Activated CD8-positive, alpha-beta T cell treated with anti-CD3 and anti-CD28 coated beads for 36 hours (primary cell): ENCODE data around the gene DCUN1D2. TPM values are rescaled to one million over a fixed set of nuclear protein-coding genes. Genes with fewer than 3 reads are reported as not detected.

Source experiments
- ATAC-seq: fragments of 200-7000 bp; cut with Tn5 transposase; one replicate; pipeline ENCODE4 v1.10.0; 2021; ENCODE audit warnings: mild to moderate bottlenecking, moderate library complexity
- CTCF ChIA-PET: fragments of 350-600 bp; sonication (Branson Sonifier 250); formaldehyde crosslinking; loops from one replicate; lab custom pipeline; 2021; ENCODE audit warnings: antibody characterized with exemption; lab: Charles Lee
- POLR2A ChIA-PET: fragments of 350-600 bp; sonication (Branson Sonifier 250); formaldehyde crosslinking; loops from one replicate; lab custom pipeline; 2021; ENCODE audit warnings: antibody characterized with exemption; lab: Charles Lee
- DNase-seq: peaks from one replicate; pipeline ENCODE4 v3.0.0-alpha.2; 2020
- H3K27ac Mint-ChIP-seq: one replicate; pipeline ENCODE4 v1.8.0; 2021; ENCODE audit warnings: mild to moderate bottlenecking, mixed read lengths
- H3K27me3 Mint-ChIP-seq: one replicate; pipeline ENCODE4 v1.8.0; 2021; ENCODE audit warnings: mixed read lengths
- H3K36me3 Mint-ChIP-seq: one replicate; pipeline ENCODE4 v1.8.0; 2021; ENCODE audit warnings: low read depth, mixed read lengths
- H3K4me1 Mint-ChIP-seq: one replicate; pipeline ENCODE4 v1.8.0; 2021; ENCODE audit warnings: low read depth, mixed read lengths
- H3K4me3 Mint-ChIP-seq: one replicate; pipeline ENCODE4 v1.8.0; 2021; ENCODE audit warnings: mild to moderate bottlenecking, moderate library complexity, mixed read lengths
- H3K9me3 Mint-ChIP-seq: one replicate; pipeline ENCODE4 v1.8.0; 2021; ENCODE audit warnings: mixed read lengths
- CTCF ChIP-seq: fragments of 200-600 bp; IDR thresholded peaks from one replicate; pipeline ENCODE4 v1.8.0; 2022; ENCODE audit warnings: antibody characterized with exemption, mild to moderate bottlenecking
- intact Hi-C: fragments of 100-400 bp; cut with micrococcal nuclease; formaldehyde crosslinking; loops from one replicate; pipeline ENCODE4 v1.10.0; 2022
- total RNA-seq, 2 experiments: library from RNA; stranded (reverse); gene quantifications; one replicate each; pipeline ENCODE4 v1.2.3, GENCODE V29; 2021

DCUN1D2 gene
- total RNA-seq, 2 experiments from 2014 or later: 13.4 to 14.7 TPM

GRCh38 chr13:113415825-113416224, 74.7 kb downstream of the DCUN1D2 start:
- ChIA-PET POLR2A (interaction anchor here (0.9 kb wide), 1 partner anchor 12 kb away, joined by 4 read pairs; no protein-coding TSS in a partner anchor), CTCF (interaction anchor here (1.0 to 1.8 kb wide), 2 partner anchors 147 to 274 kb away, joined by 3 to 5 read pairs; no protein-coding TSS in a partner anchor)
- no peaks in the 10 kb centered on the region for H3K27me3 Mint-ChIP-seq
- DNase-seq: no peak
- no peak for ATAC-seq
- H3K36me3 Mint-ChIP-seq: no peaks in the 10 kb centered on the region
- no peak for TF ChIP-seq CTCF
- no peak overlapping the region for H3K27ac Mint-ChIP-seq
- intact Hi-C loops: no loop called here
- H3K4me1 Mint-ChIP-seq: no peaks in the 10 kb centered on the region
- H3K9me3 Mint-ChIP-seq: no peaks in the 10 kb centered on the region
- H3K4me3 Mint-ChIP-seq: no peak overlapping the region

- ChIA-PET POLR2A (interaction anchor here (0.9 kb wide), 1 partner anchor 11 kb away, joined by 4 read pairs; no protein-coding TSS in a partner anchor), CTCF (interaction anchor here (1.8 kb wide), 1 partner anchor 147 kb away, joined by 5 read pairs; no protein-coding TSS in a partner anchor)
- no peaks in the 10 kb centered on the region for H3K27me3 Mint-ChIP-seq
- DNase-seq (no peak), ATAC-seq (no peak)
- H3K4me1 Mint-ChIP-seq: no peaks in the 10 kb centered on the region
- intact Hi-C loops: no loop called here
- no peak overlapping the region for H3K27ac Mint-ChIP-seq
- H3K9me3 Mint-ChIP-seq: no peaks in the 10 kb centered on the region
- no peak overlapping the region for H3K4me3 Mint-ChIP-seq
- TF ChIP-seq CTCF: no peak
- H3K36me3 Mint-ChIP-seq: no peaks in the 10 kb centered on the region
Observed at GRCh38 chr13:113415032-113415431, 75.5 kb downstream of the DCUN1D2 start.

- Mint-ChIP-seq H3K4me1 (no peaks in the 10 kb centered on the region), H3K36me3 (no peaks in the 10 kb centered on the region), H3K4me3 (no peak overlapping the region), H3K27ac (no peak overlapping the region), H3K9me3 (no peaks in the 10 kb centered on the region), H3K27me3 (no peaks in the 10 kb centered on the region)
- no peak for DNase-seq
- no peak for ATAC-seq
- ChIA-PET CTCF (interaction anchor here (1.8 kb wide), 1 partner anchor 148 kb away, joined by 5 read pairs; no protein-coding TSS in a partner anchor), POLR2A (no interaction called here)
- no peak for TF ChIP-seq CTCF
- intact Hi-C loops: no loop called here
Observed at GRCh38 chr13:113414335-113414734, 76.2 kb downstream of the DCUN1D2 start.

GRCh38 chr13:113413898-113414282, 76.6 kb downstream of the DCUN1D2 start:
- Mint-ChIP-seq H3K9me3 (no peaks in the 10 kb centered on the region), H3K4me1 (no peaks in the 10 kb centered on the region), H3K27me3 (no peaks in the 10 kb centered on the region), H3K36me3 (no peaks in the 10 kb centered on the region), H3K27ac (no peak overlapping the region), H3K4me3 (no peak overlapping the region)
- DNase-seq (no peak), ATAC-seq (no peak)
- ChIA-PET CTCF (no interaction called here), POLR2A (no interaction called here)
- TF ChIP-seq CTCF: no peak
- intact Hi-C loops: no loop called here

- POLR2A ChIA-PET: no interaction called here
- TF ChIP-seq CTCF: no peak
- CTCF ChIA-PET: no interaction called here
- H3K36me3 Mint-ChIP-seq: no peaks in the 10 kb centered on the region
- DNase-seq (no peak), ATAC-seq (no peak)
- no peak overlapping the region for H3K4me3 Mint-ChIP-seq
- no peaks in the 10 kb centered on the region for H3K4me1 Mint-ChIP-seq
- H3K27me3 Mint-ChIP-seq: peaks cover 2% of the 10 kb centered on the region
- intact Hi-C loops: no loop called here
- H3K9me3 Mint-ChIP-seq: no peaks in the 10 kb centered on the region
- no peak overlapping the region for H3K27ac Mint-ChIP-seq
Observed at GRCh38 chr13:113413178-113413897, 77.2 kb downstream of the DCUN1D2 start.
